ENCODE measurements around the gene CA10. TPM values are rescaled to one million over a fixed set of nuclear protein-coding genes. Genes with fewer than 3 reads are reported as not detected.

The CA10 gene
- total and polyA plus RNA-seq, 2 of the 4 experiments (the other 2 are of a cell fraction): not detected

DNA sequence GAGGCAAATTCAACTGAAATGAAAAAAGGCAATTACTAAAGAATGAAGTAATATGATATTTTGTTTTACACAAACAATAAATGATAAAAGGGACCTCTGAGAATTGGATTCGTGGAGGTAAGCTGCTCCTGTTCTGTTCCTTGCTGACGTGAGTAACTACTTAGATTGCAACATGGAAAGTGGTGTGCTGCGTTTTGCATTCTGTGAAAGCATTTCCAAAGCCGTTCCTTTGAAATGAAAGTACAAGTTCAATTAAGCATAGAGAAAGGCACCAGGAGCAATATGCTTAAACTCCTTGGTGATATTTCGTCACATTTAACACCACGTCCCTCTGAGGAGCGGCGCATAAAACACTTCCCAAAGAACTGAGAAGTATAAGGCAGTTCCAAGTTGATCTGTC lies 516.5 kb downstream of the CA10 start:
- POLR2A ChIA-PET (ENCODE audit: unreplicated experiment): no interaction called here
- no peak overlapping the region for H3K18ac ChIP-seq (ENCODE audit: low read depth, low read length)
- H3K9ac ChIP-seq (ENCODE audit: low read depth, low read length): no peak overlapping the region
- no peak overlapping the region for H2AK5ac ChIP-seq (ENCODE audit: low read depth, low read length)
- no peak overlapping the region for H2AK9ac ChIP-seq (replicated peaks; ENCODE audit: low read depth, low read length, poor library complexity)
- H3K9me3 ChIP-seq (ENCODE audit: control insufficient read depth, insufficient read depth, low read length): peaks cover 18% of the 10 kb centered on the region
- no peak overlapping the region for H3K14ac ChIP-seq (replicated peaks; ENCODE audit: low read depth, low read length)
- CTCF ChIA-PET: no interaction called here
- no peak for ATAC-seq (ENCODE audit: low read depth)
- H2BK5ac ChIP-seq (ENCODE audit: low read depth, low read length, poor library complexity, severe bottlenecking): no peak overlapping the region
- H3K56ac ChIP-seq (ENCODE audit: extremely low read depth, insufficient read depth, low read length): no peak overlapping the region
- 42% methylated on average over 2 of the region's 8 CpGs; no CpG with 5 or more reads in 1 of the 2 experiments for WGBS, 2 experiments (ENCODE audit: extremely low coverage in 2 of 2, insufficient read length in 1 of 2)
- no peak overlapping the region for H3K23ac ChIP-seq (ENCODE audit: low read depth, low read length)
- DNase-seq: no peak
- dilution Hi-C loops (cut with HindIII; ENCODE audit: low sequenced_read_pairs, unreplicated experiment): no loop called here
- intact Hi-C loops (cut with micrococcal nuclease): no loop called here
- no peak overlapping the region for H4K91ac ChIP-seq (ENCODE audit: insufficient read depth, low read depth, low read length)
- H3K4ac ChIP-seq (ENCODE audit: low read depth, low read length): no peak overlapping the region
- no peak overlapping the region for H4K8ac ChIP-seq (ENCODE audit: low read depth in 2 of 2, low read length in 2 of 2)
- H3K4me3 ChIP-seq (ENCODE audit: insufficient read depth, low read depth, low read length): no peak overlapping the region
- no peak overlapping the region for H4K5ac ChIP-seq (ENCODE audit: low read depth, low read length)
- H3K4me2 ChIP-seq (ENCODE audit: low read depth, low read length): no peak overlapping the region
- no peaks in the 10 kb centered on the region for H3K27me3 ChIP-seq (ENCODE audit: control insufficient read depth, insufficient read depth, low read length)
- TF ChIP-seq FOS (IDR thresholded peaks at IDR 0.05; ENCODE audit: low read depth, low read length) (no peak), MXI1 (IDR thresholded peaks at IDR 0.05; ENCODE audit: borderline replicate concordance, low read depth, low read length) (no peak), BHLHE40 (IDR thresholded peaks at IDR 0.05; ENCODE audit: low read depth, low read length) (no peak), MAFK (IDR thresholded peaks at IDR 0.05; ENCODE audit: low read depth, low read length) (no peak), CHD1 (IDR thresholded peaks at IDR 0.05; ENCODE audit: low read depth, low read length) (no peak), NFE2L2 (IDR thresholded peaks at IDR 0.05; ENCODE audit: low read depth, low read length) (no peak), RAD21 (IDR thresholded peaks at IDR 0.05; ENCODE audit: low read length) (no peak)
- no peaks in the 10 kb centered on the region for H3K79me1 ChIP-seq (ENCODE audit: low read depth in 1 of 2, low read length in 2 of 2)
- H3K27ac ChIP-seq (ENCODE audit: insufficient read depth, low read length): no peak overlapping the region
- H2BK15ac ChIP-seq (ENCODE audit: low read depth, low read length): no peak overlapping the region
- no TSS peak for BruUV-seq (replicated peaks)
- no peak overlapping the region for H2BK120ac ChIP-seq (ENCODE audit: low read depth, low read length)
- H3K9me1 ChIP-seq (ENCODE audit: insufficient read depth, low read length): no peaks in the 10 kb centered on the region
- H4K20me1 ChIP-seq (ENCODE audit: insufficient read depth, low read length): no peaks in the 10 kb centered on the region
- in situ Hi-C loops (cut with MboI; ENCODE audit: low sequenced_read_pairs): no loop called here
- H3K4me1 ChIP-seq (ENCODE audit: control insufficient read depth, insufficient read depth, low read length): no peaks in the 10 kb centered on the region
- no peak overlapping the region for H2AFZ ChIP-seq (replicated peaks; ENCODE audit: low read length, poor library complexity)
- no peak overlapping the region for H2BK20ac ChIP-seq (ENCODE audit: low read depth, low read length)
- no peaks in the 10 kb centered on the region for H3K36me3 ChIP-seq (ENCODE audit: control insufficient read depth, insufficient read depth, low read length)
